Motor neuron (in vitro differentiated cells): ENCODE data around the gene IGSF22. TPM values are rescaled to one million over a fixed set of nuclear protein-coding genes. Genes with fewer than 3 reads are reported as not detected.
A peak's percentile ranks its signal among the peaks of the same experiment; 100 is the strongest.

Source experiments
- ATAC-seq, 8 experiments: fragments of 200-7000 bp; cut with Tn5 transposase; replicated peaks in 6 of 8; 2 replicates each; pipeline ENCODE4 v1.8.0; 2021; ENCODE audit warnings: mild to moderate bottlenecking in 8 of 8, moderate library complexity in 8 of 8
- H3K27ac ChIP-seq, 2 donors: fragments of 250-450 bp; sonication (Bioruptor Pico); 2 replicates each; pipeline ENCODE4 v1.9.0; 2021; ENCODE audit warnings: antibody characterized with exemption in 2 of 2, mild to moderate bottlenecking in 2 of 2, moderate library complexity in 1 of 2
- H3K4me1 ChIP-seq, 2 donors: fragments of 250-450 bp; sonication (Bioruptor Pico); replicated peaks in 1 of 2; 2 replicates each; pipeline ENCODE4 v1.6.1; 2021; ENCODE audit warnings: antibody characterized with exemption in 2 of 2, mild to moderate bottlenecking in 2 of 2, moderate library complexity in 1 of 2
- H3K4me3 ChIP-seq, 5 donors: fragments of 250-450 bp; sonication (Bioruptor Pico); 2 replicates each; pipeline ENCODE4 v1.9.0; 2021; ENCODE audit warnings: antibody characterized with exemption in 5 of 5, mild to moderate bottlenecking in 5 of 5, moderate library complexity in 4 of 5
- WGBS, 10 experiments: fragments of 450-650 bp; shearing (Covaris generic); methylation state at CpG; one replicate each; pipeline ENCODE4 v1.0.0; 2022; 5-methylcytosine and 5-hydroxymethylcytosine counted together
- in situ Hi-C, 9 experiments: fragments of 400-800 bp; cut with MboI; loops; one replicate each; pipeline ENCODE4 v1.15.0; 2021; ENCODE audit warnings: low sequenced_read_pairs in 9 of 9, low pct_unique_long_range_greater_than_20kb in 2 of 9; ENCODE audit not compliant: unreplicated experiment in 9 of 9
- total RNA-seq, 8 experiments: library from RNA; unstranded; fragments of 300-600 nt; gene quantifications; 2 replicates each; pipeline versions ENCODE4 v1.2.3 to v1.2.4, GENCODE V29; 2022

IGSF22 gene
- total RNA-seq, 8 experiments from 2014 or later = 0.05 to 2.4 (median 0.86) TPM

- Histone ChIP-seq H3K4me3 (no peak overlapping the region), H3K27ac (no peak overlapping the region), H3K4me1 (no peaks in the 10 kb centered on the region)
- in situ Hi-C loops = no loop called here
- peak in 6 of 8 experiments; percentile 24 to 99 (median 78) for ATAC-seq
- 8 to 84% (median 40%) methylated on average over 1 to 4 of the region's 5 CpGs; no CpG with 5 or more reads in 1 of the 10 experiments for WGBS, 10 experiments
Measured at GRCh38 chr11:18657673-18658072, 68.3 kb downstream of the IGSF22 start.

Other genes starting within 250 kb of the IGSF22 start
- 100 to 1,000 TPM in 1 of 8 experiments, 10 to 100 TPM in 7; 57.3 to 100 (median 86.0) TPM for gene TSG101, start 199.2 kb downstream of the IGSF22 start, total RNA-seq
- gene UEVLD, start 137.5 kb downstream of the IGSF22 start, total RNA-seq = 10 to 100 TPM in 5 of 8 experiments, 1 to 10 TPM in 3; 6.3 to 39.6 (median 17.4) TPM
- gene MISFA, start 126.4 kb downstream of the IGSF22 start, total RNA-seq = 10 to 100 TPM in 2 of 8 experiments, 1 to 10 TPM in 5, under 1 TPM in 1; 0.78 to 10.2 (median 2.0) TPM
- 10 to 100 TPM; 11.2 to 27.0 (median 16.5) TPM for gene SPTY2D1, start 91.8 kb downstream of the IGSF22 start, total RNA-seq
- gene TMEM86A, start 27.4 kb downstream of the IGSF22 start, total RNA-seq = 10 to 100 TPM in 3 of 8 experiments, 1 to 10 TPM in 5; 1.5 to 22.0 (median 4.0) TPM
- gene PTPN5, start 65.6 kb upstream of the IGSF22 start, total RNA-seq = 10 to 100 TPM in 3 of 8 experiments, 1 to 10 TPM in 2, under 1 TPM in 3; 0.15 to 22.2 (median 6.1) TPM
- under 1 TPM in 2 of 8 experiments, not detected in 6; 0.18 to 0.57 TPM for gene MRGPRX1, start 213.2 kb upstream of the IGSF22 start, total RNA-seq